ENCODE data around the gene PLD3. TPM values are rescaled to one million over a fixed set of nuclear protein-coding genes. Genes with fewer than 3 reads are reported as not detected.

The PLD3 gene
- polyA plus RNA-seq, 1 donor (not counting 4 experiments of a cell fraction or from before 2014, with no cell fraction given): 102 TPM

GRCh38 chr19:40313229-40313983 lies 35.1 kb upstream of the PLD3 start:
- FAIRE-seq (no peak), DNase-seq (ENCODE audit: low read depth, low spot score) (no peak)
- dilution Hi-C loops (cut with MboI; ENCODE audit: extremely low pct_ligation_motif_present, low sequenced_read_pairs): no loop called here
- no peaks in the 10 kb centered on the region for H4K20me1 ChIP-seq (ENCODE audit: control insufficient read depth, extremely low read depth, insufficient read depth, low read length)
- H3K79me2 ChIP-seq (ENCODE audit: control insufficient read depth, insufficient read depth, low read length): no peaks in the 10 kb centered on the region
- H2AFZ ChIP-seq (ENCODE audit: control insufficient read depth, low read length): no peak overlapping the region
- no peaks in the 10 kb centered on the region for H3K4me1 ChIP-seq (ENCODE audit: control insufficient read depth, extremely low read depth, insufficient read depth, low read length)
- no peak overlapping the region for H3K4me3 ChIP-seq (ENCODE audit: control insufficient read depth in 2 of 3, extremely low read depth in 1 of 3, insufficient read depth in 2 of 3, low read depth in 1 of 3, low read length in 3 of 3)
- no peak overlapping the region for H3K9ac ChIP-seq (ENCODE audit: control insufficient read depth, extremely low read depth, insufficient read depth, low read length)
- H3K9me1 ChIP-seq (ENCODE audit: control insufficient read depth, extremely low read depth, insufficient read depth, low read length): no peaks in the 10 kb centered on the region
- H3K27me3 ChIP-seq (ENCODE audit: control insufficient read depth, extremely low read depth, insufficient read depth, low read length): no peaks in the 10 kb centered on the region
- no peak overlapping the region for H3K27ac ChIP-seq (ENCODE audit: control insufficient read depth, insufficient read depth, low read length)
- no peak overlapping the region for H3K4me2 ChIP-seq (ENCODE audit: control insufficient read depth, extremely low read depth, insufficient read depth, low read depth, low read length)
- peaks cover 4 to 6% of the 10 kb centered on the region in 2 experiments for H3K36me3 ChIP-seq (ENCODE audit: control insufficient read depth in 2 of 2, extremely low read depth in 1 of 2, insufficient read depth in 2 of 2, low read length in 2 of 2)
- no peaks in the 10 kb centered on the region for H3K9me3 ChIP-seq (ENCODE audit: control insufficient read depth, low read depth, low read length)
- no peak for TF ChIP-seq CTCF (optimal IDR thresholded peaks at IDR 0.05 in 1 of 3, IDR thresholded peaks at IDR 0.05 in 1 of 3, conservative IDR thresholded peaks at IDR 0.05 in 1 of 3; ENCODE audit: extremely low read depth in 1 of 3, insufficient read depth in 2 of 3, low read length in 3 of 3)
- no peak for TF ChIP-seq EZH2 (IDR thresholded peaks at IDR 0.05; ENCODE audit: low read length)

- no peak overlapping the region for H3K4me3 ChIP-seq (ENCODE audit: control insufficient read depth in 2 of 3, extremely low read depth in 1 of 3, insufficient read depth in 2 of 3, low read depth in 1 of 3, low read length in 3 of 3)
- H3K36me3 ChIP-seq (ENCODE audit: control insufficient read depth in 2 of 2, extremely low read depth in 1 of 2, insufficient read depth in 2 of 2, low read length in 2 of 2): peaks cover 4 to 7% of the 10 kb centered on the region in 2 experiments
- TF ChIP-seq CTCF (optimal IDR thresholded peaks at IDR 0.05 in 1 of 3, IDR thresholded peaks at IDR 0.05 in 1 of 3, conservative IDR thresholded peaks at IDR 0.05 in 1 of 3; ENCODE audit: extremely low read depth in 1 of 3, insufficient read depth in 2 of 3, low read length in 3 of 3) (no peak), EZH2 (IDR thresholded peaks at IDR 0.05; ENCODE audit: low read length) (no peak)
- H3K9ac ChIP-seq (ENCODE audit: control insufficient read depth, extremely low read depth, insufficient read depth, low read length): no peak overlapping the region
- H3K9me3 ChIP-seq (ENCODE audit: control insufficient read depth, low read depth, low read length): no peaks in the 10 kb centered on the region
- H3K79me2 ChIP-seq (ENCODE audit: control insufficient read depth, insufficient read depth, low read length): no peaks in the 10 kb centered on the region
- no peaks in the 10 kb centered on the region for H4K20me1 ChIP-seq (ENCODE audit: control insufficient read depth, extremely low read depth, insufficient read depth, low read length)
- no peak for DNase-seq (ENCODE audit: low read depth, low spot score)
- no peak overlapping the region for H3K4me2 ChIP-seq (ENCODE audit: control insufficient read depth, extremely low read depth, insufficient read depth, low read depth, low read length)
- no peak overlapping the region for H3K27ac ChIP-seq (ENCODE audit: control insufficient read depth, insufficient read depth, low read length)
- H3K9me1 ChIP-seq (ENCODE audit: control insufficient read depth, extremely low read depth, insufficient read depth, low read length): no peaks in the 10 kb centered on the region
- no peaks in the 10 kb centered on the region for H3K4me1 ChIP-seq (ENCODE audit: control insufficient read depth, extremely low read depth, insufficient read depth, low read length)
- no peak overlapping the region for H2AFZ ChIP-seq (ENCODE audit: control insufficient read depth, low read length)
- dilution Hi-C loops (cut with MboI; ENCODE audit: extremely low pct_ligation_motif_present, low sequenced_read_pairs): no loop called here
- FAIRE-seq: no peak
- no peaks in the 10 kb centered on the region for H3K27me3 ChIP-seq (ENCODE audit: control insufficient read depth, extremely low read depth, insufficient read depth, low read length)
Observed at GRCh38 chr19:40314656-40315055, 33.8 kb upstream of the PLD3 start.
